B cell (primary cell): Measurements from ENCODE around the gene SPATA21.
"Not testable (repeated sequence)": the region's sequence is repeated elsewhere in the genome, so short reads cannot be mapped to it uniquely, and the experiment has no call there.

Experiments
- CTCF ChIP-seq: fragments of 200-600 bp; IDR thresholded peaks from one replicate; pipeline ENCODE4 v1.8.0; 2022; ENCODE audit warnings: antibody characterized with exemption, mild to moderate bottlenecking
- EZH2 ChIP-seq: IDR thresholded peaks from 2 replicates; pipeline ENCODE4 v1.6.1; 2012; ENCODE audit warnings: borderline replicate concordance, low read depth, mild to moderate bottlenecking, moderate library complexity, low read length; ENCODE audit not compliant: insufficient read depth, poor library complexity, severe bottlenecking

GRCh38 chr1:16483146-16483545 is 45.9 kb upstream of the SPATA21 start:
- not testable (repeated sequence) for TF ChIP-seq EZH2, CTCF
